ENCODE results near the gene METTL9.
"Not testable (repeated sequence)": the region's sequence is repeated elsewhere in the genome, so short reads cannot be mapped to it uniquely, and the experiment has no call there.

DNA sequence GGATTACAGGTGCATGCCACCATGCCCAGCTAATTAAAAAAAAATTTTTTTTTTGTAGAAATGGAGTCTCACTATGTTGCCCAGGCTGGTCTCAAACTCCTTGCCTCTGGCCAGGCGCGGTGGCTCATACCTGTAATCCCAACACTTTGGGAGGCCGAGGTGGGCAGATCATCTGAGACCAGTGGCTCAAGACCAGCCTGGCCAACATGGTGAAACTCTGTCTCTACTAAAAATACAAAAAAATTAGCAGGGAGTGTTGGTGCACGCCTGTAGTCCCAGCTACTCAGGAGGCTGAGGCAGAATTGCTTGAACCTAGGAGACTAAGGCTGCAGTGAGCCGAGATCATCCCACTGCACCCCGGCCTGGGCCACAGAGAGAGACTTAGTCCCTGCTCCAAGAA is 19.2 kb upstream of the METTL9 start:
- TF ChIP-seq, protein P1, sequence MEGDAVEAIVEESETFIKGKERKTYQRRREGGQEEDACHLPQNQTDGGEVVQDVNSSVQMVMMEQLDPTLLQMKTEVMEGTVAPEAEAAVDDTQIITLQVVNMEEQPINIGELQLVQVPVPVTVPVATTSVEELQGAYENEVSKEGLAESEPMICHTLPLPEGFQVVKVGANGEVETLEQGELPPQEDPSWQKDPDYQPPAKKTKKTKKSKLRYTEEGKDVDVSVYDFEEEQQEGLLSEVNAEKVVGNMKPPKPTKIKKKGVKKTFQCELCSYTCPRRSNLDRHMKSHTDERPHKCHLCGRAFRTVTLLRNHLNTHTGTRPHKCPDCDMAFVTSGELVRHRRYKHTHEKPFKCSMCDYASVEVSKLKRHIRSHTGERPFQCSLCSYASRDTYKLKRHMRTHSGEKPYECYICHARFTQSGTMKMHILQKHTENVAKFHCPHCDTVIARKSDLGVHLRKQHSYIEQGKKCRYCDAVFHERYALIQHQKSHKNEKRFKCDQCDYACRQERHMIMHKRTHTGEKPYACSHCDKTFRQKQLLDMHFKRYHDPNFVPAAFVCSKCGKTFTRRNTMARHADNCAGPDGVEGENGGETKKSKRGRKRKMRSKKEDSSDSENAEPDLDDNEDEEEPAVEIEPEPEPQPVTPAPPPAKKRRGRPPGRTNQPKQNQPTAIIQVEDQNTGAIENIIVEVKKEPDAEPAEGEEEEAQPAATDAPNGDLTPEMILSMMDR (conservative IDR thresholded peaks at IDR 0.05; ENCODE audit: low read length): not testable (repeated sequence)
- not testable (repeated sequence) for TF ChIP-seq EZH2phosphoT487 (IDR thresholded peaks at IDR 0.05; ENCODE audit: borderline replicate concordance, low read depth, low read length)
